ENCODE measurements around the gene AMPD3.

Gene AMPD3

DNA sequence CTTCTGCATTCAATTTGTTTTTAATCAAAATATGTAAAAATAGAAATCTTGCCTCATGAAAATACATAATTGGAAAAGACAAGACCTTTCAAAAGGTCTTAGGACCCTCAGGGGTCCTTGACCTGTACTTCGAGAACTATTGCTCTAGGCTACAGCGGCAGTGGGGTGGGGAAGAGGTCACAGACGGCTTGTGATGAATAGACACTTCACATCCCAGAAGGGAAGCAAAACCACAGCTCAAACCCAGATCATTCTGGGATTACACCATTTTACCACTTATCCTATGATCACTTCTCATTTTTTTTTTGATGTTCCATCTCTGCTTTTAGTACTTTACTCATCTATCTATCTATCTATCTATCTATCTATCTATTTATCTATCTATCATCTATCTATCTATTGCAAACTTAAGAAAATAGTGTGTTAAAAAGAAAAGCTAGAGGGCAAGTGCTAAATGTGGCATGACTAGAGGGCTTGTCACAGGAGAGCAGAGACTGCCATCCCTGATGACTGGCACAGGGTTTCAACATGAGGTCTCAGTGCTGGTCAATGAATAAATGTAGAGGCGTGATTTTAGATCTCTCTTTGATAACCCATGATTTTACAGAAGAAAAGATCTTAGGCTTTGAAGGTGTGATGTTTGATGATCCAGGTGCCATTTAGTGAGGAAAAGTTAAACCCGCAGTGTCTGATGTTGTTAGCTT is 48.9 kb downstream of the AMPD3 start:
- Histone ChIP-seq H3K27me3 (no peaks in the 10 kb centered on the region), H3K9me3 (no peaks in the 10 kb centered on the region), H3K4me1 (no peaks in the 10 kb centered on the region), H3K36me3 (no peaks in the 10 kb centered on the region), H3K4me3 (ENCODE audit: low read depth, low read length) (no peak overlapping the region)
- no peak for DNase-seq
- TF ChIP-seq CTCF (IDR thresholded peaks at IDR 0.05; ENCODE audit: low read depth, low read length): no peak

GRCh38 chr11:10504490-10504889 is 49.4 kb downstream of the AMPD3 start:
- no peak overlapping the region for H3K4me3 ChIP-seq (ENCODE audit: low read depth, low read length)
- TF ChIP-seq CTCF (IDR thresholded peaks at IDR 0.05; ENCODE audit: low read depth, low read length): no peak
- DNase-seq: no peak
- no peaks in the 10 kb centered on the region for H3K27me3 ChIP-seq
- H3K4me1 ChIP-seq: no peaks in the 10 kb centered on the region
- no peaks in the 10 kb centered on the region for H3K36me3 ChIP-seq
- no peaks in the 10 kb centered on the region for H3K9me3 ChIP-seq

DNA sequence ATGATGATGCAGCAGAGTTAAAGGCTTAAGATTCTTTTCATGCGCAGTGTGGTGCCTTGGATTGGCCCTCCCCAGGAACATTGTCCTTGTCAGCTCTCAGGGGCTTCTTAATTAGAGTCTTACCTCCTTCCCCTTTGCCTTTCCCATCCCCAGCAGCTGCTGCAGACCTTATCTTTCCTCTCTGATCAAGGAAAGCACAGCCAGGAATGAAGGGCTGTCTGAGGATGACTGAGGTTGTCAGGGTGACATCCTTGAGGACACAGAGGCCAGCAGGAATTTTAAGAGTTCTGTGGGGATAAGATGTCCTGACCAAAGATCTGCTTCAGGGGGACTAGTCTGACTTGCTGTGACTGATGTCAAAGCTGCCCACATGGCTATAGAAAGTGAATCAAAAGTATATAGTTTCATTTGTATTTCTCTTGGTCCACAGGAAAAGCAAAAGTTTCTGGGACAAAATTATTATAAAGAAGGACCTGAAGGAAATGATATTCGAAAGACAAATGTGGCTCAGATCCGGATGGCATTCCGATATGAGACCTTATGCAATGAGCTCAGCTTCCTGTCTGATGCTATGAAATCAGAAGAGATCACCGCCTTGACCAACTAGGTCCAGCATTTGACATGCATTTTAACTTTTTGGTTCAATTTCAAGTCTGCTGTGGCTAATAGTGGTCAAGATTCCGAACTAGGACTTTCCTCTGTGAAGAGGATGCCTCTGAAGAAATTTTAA is 50.4 kb downstream of the AMPD3 start:
- H3K4me1 ChIP-seq: no peaks in the 10 kb centered on the region
- H3K9me3 ChIP-seq: no peaks in the 10 kb centered on the region
- no peaks in the 10 kb centered on the region for H3K27me3 ChIP-seq
- DNase-seq: no peak
- no peak for TF ChIP-seq CTCF (IDR thresholded peaks at IDR 0.05; ENCODE audit: low read depth, low read length)
- no peaks in the 10 kb centered on the region for H3K36me3 ChIP-seq
- H3K4me3 ChIP-seq (ENCODE audit: low read depth, low read length): no peak overlapping the region

GRCh38 chr11:10506008-10506370 is 50.9 kb downstream of the AMPD3 start:
- no peak for DNase-seq
- no peaks in the 10 kb centered on the region for H3K9me3 ChIP-seq
- H3K27me3 ChIP-seq: no peaks in the 10 kb centered on the region
- no peaks in the 10 kb centered on the region for H3K4me1 ChIP-seq
- H3K4me3 ChIP-seq (ENCODE audit: low read depth, low read length): no peak overlapping the region
- no peaks in the 10 kb centered on the region for H3K36me3 ChIP-seq
- TF ChIP-seq CTCF (IDR thresholded peaks at IDR 0.05; ENCODE audit: low read depth, low read length): no peak

GRCh38 chr11:10511181-10511621 is 56.1 kb downstream of the AMPD3 start:
- Histone ChIP-seq H3K36me3 (no peaks in the 10 kb centered on the region), H3K4me3 (ENCODE audit: low read depth, low read length) (no peak overlapping the region), H3K4me1 (no peaks in the 10 kb centered on the region), H3K9me3 (no peaks in the 10 kb centered on the region), H3K27me3 (no peaks in the 10 kb centered on the region)
- no peak for DNase-seq
- TF ChIP-seq CTCF (IDR thresholded peaks at IDR 0.05; ENCODE audit: low read depth, low read length): no peak

GRCh38 chr11:10514202-10514601 is 59.1 kb downstream of the AMPD3 start:
- H3K36me3 ChIP-seq: no peaks in the 10 kb centered on the region
- no peak for DNase-seq
- H3K27me3 ChIP-seq: no peaks in the 10 kb centered on the region
- H3K9me3 ChIP-seq: no peaks in the 10 kb centered on the region
- no peaks in the 10 kb centered on the region for H3K4me1 ChIP-seq
- no peak overlapping the region for H3K4me3 ChIP-seq (ENCODE audit: low read depth, low read length)
- no peak for TF ChIP-seq CTCF (IDR thresholded peaks at IDR 0.05; ENCODE audit: low read depth, low read length)

Measured in BE2C (cell line).